ENCODE data around the gene KCNIP1.

KCNIP1 gene

DNA sequence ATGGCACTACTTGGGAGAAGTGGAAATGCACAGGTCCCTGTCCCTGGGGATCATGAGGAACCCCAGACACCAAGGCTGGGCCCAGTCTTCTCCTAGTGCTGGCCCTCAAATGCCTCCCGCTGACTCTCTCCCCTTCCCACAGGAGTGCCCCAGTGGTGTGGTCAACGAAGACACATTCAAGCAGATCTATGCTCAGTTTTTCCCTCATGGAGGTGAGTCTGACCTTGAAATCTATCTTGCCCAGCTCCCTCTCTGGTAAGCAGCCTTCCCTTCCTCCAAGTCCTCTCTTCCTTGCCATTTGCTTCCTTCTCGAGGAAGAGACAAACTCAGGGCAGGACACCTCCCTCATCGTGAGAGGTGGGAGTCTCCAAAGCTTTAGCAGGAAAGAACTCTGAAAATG, 216.4 kb downstream of the KCNIP1 start:
- 91% methylated on average over 4 of the region's 4 CpGs for WGBS
- no peak overlapping the region for H4K8ac ChIP-seq (ENCODE audit: low read length)

DNA sequence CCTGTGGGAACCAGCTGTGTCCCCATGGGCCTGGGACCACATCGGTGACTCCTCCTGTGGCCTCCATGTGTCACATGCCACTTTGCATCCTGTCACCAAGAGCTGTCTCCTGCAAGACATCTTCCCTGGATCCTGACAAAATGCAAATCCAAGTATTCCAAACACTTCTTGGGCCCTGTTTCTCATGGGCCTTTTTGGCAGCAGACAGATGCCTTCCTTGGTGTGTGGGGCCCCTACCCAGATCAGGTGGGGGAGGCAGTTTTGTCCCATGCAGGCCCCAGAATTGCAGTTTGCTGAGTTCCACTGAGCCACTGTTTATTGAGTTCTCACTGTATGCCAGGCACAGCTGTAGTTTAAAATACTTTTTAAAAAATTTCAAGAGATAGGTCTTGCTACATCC, 217.2 kb downstream of the KCNIP1 start:
- no peak overlapping the region for H3K9ac ChIP-seq (ENCODE audit: low read length)
- no peak overlapping the region for H2BK12ac ChIP-seq (ENCODE audit: low read length in 2 of 2)
- H4K8ac ChIP-seq (ENCODE audit: low read length) = no peak overlapping the region
- WGBS = 92% methylated on average over 1 of the region's 1 CpG
- H2AK5ac ChIP-seq (ENCODE audit: low read length, severe bottlenecking) = no peak overlapping the region
- H3K4me2 ChIP-seq (ENCODE audit: low read length, poor library complexity, severe bottlenecking) = no peak overlapping the region
- H3K9me3 ChIP-seq (ENCODE audit: control insufficient read depth, low read length) = peaks cover 2% of the 10 kb centered on the region
- no peaks in the 10 kb centered on the region for H3K79me1 ChIP-seq (replicated peaks; ENCODE audit: low read length, poor library complexity, severe bottlenecking)
- no peak overlapping the region for H3K14ac ChIP-seq (ENCODE audit: low read length in 2 of 2)
- no peak overlapping the region for H2AFZ ChIP-seq (ENCODE audit: low read depth, low read length)
- no peak overlapping the region for H4K91ac ChIP-seq (ENCODE audit: low read length)
- no peak overlapping the region for H2BK120ac ChIP-seq (ENCODE audit: low read depth, low read length)
- H3K4ac ChIP-seq (ENCODE audit: low read depth in 1 of 2, low read length in 2 of 2) = no peak overlapping the region
- H3K36me3 ChIP-seq (ENCODE audit: control insufficient read depth in 1 of 2, insufficient read depth in 2 of 2, low read depth in 1 of 2, low read length in 2 of 2) = no peaks in the 10 kb centered on the region
- H3K27me3 ChIP-seq (ENCODE audit: control insufficient read depth in 1 of 2, insufficient read depth in 1 of 2, low read length in 2 of 2) = peaks cover 7 to 22% of the 10 kb centered on the region in 2 experiments
- no peak overlapping the region for H2BK15ac ChIP-seq (ENCODE audit: low read depth, poor library complexity, severe bottlenecking)
- H2BK5ac ChIP-seq (ENCODE audit: low read depth, low read length, poor library complexity, severe bottlenecking) = no peak overlapping the region
- no peak overlapping the region for H3K18ac ChIP-seq (ENCODE audit: low read depth in 1 of 2, low read length in 2 of 2)
- H3K4me3 ChIP-seq (ENCODE audit: insufficient read depth in 1 of 2, low read depth in 1 of 2, low read length in 2 of 2) = no peak overlapping the region
- H3K23ac ChIP-seq (ENCODE audit: low read length in 2 of 2) = no peak overlapping the region
- no peak overlapping the region for H3K27ac ChIP-seq (ENCODE audit: low read length, poor library complexity, severe bottlenecking)
- no peak for DNase-seq
- H3K4me1 ChIP-seq (ENCODE audit: control insufficient read depth, insufficient read depth, low read depth, low read length) = no peaks in the 10 kb centered on the region

More for the DNA sequence above, 216.4 kb downstream of the KCNIP1 start:
- H3K18ac ChIP-seq (ENCODE audit: low read depth in 1 of 2, low read length in 2 of 2) = no peak overlapping the region
- peaks cover 11 to 22% of the 10 kb centered on the region in 2 experiments for H3K27me3 ChIP-seq (ENCODE audit: control insufficient read depth in 1 of 2, insufficient read depth in 1 of 2, low read length in 2 of 2)
- no peaks in the 10 kb centered on the region for H3K79me1 ChIP-seq (replicated peaks; ENCODE audit: low read length, poor library complexity, severe bottlenecking)
- H4K91ac ChIP-seq (ENCODE audit: low read length) = no peak overlapping the region
- no peak overlapping the region for H2BK15ac ChIP-seq (ENCODE audit: low read depth, poor library complexity, severe bottlenecking)
- H3K9me3 ChIP-seq (ENCODE audit: control insufficient read depth, low read length) = peaks cover 2% of the 10 kb centered on the region
- H3K4ac ChIP-seq (ENCODE audit: low read depth in 1 of 2, low read length in 2 of 2) = no peak overlapping the region
- H3K4me3 ChIP-seq (ENCODE audit: insufficient read depth in 1 of 2, low read depth in 1 of 2, low read length in 2 of 2) = no peak overlapping the region
- H3K36me3 ChIP-seq (ENCODE audit: control insufficient read depth in 1 of 2, insufficient read depth in 2 of 2, low read depth in 1 of 2, low read length in 2 of 2) = no peaks in the 10 kb centered on the region
- no peak overlapping the region for H2BK12ac ChIP-seq (ENCODE audit: low read length in 2 of 2)
- no peak overlapping the region for H2AFZ ChIP-seq (ENCODE audit: low read depth, low read length)
- no peak overlapping the region for H3K9ac ChIP-seq (ENCODE audit: low read length)
- H3K4me2 ChIP-seq (ENCODE audit: low read length, poor library complexity, severe bottlenecking) = no peak overlapping the region
- H2BK120ac ChIP-seq (ENCODE audit: low read depth, low read length) = no peak overlapping the region
- no peaks in the 10 kb centered on the region for H3K4me1 ChIP-seq (ENCODE audit: control insufficient read depth, insufficient read depth, low read depth, low read length)
- H2AK5ac ChIP-seq (ENCODE audit: low read length, severe bottlenecking) = no peak overlapping the region
- H3K23ac ChIP-seq (ENCODE audit: low read length in 2 of 2) = no peak overlapping the region
- no peak for DNase-seq
- H2BK5ac ChIP-seq (ENCODE audit: low read depth, low read length, poor library complexity, severe bottlenecking) = no peak overlapping the region
- no peak overlapping the region for H3K27ac ChIP-seq (ENCODE audit: low read length, poor library complexity, severe bottlenecking)
- H3K14ac ChIP-seq (ENCODE audit: low read length in 2 of 2) = no peak overlapping the region

GRCh38 chr5:170721681-170722080, 217.9 kb downstream of the KCNIP1 start:
- H3K27me3 ChIP-seq (ENCODE audit: control insufficient read depth in 1 of 2, insufficient read depth in 1 of 2, low read length in 2 of 2) = peaks cover 7 to 22% of the 10 kb centered on the region in 2 experiments
- H3K4me2 ChIP-seq (ENCODE audit: low read length, poor library complexity, severe bottlenecking) = no peak overlapping the region
- H2BK12ac ChIP-seq (ENCODE audit: low read length in 2 of 2) = no peak overlapping the region
- no peak overlapping the region for H3K18ac ChIP-seq (ENCODE audit: low read depth in 1 of 2, low read length in 2 of 2)
- no peak overlapping the region for H3K4ac ChIP-seq (ENCODE audit: low read depth in 1 of 2, low read length in 2 of 2)
- H3K23ac ChIP-seq (ENCODE audit: low read length in 2 of 2) = no peak overlapping the region
- no peaks in the 10 kb centered on the region for H3K79me1 ChIP-seq (replicated peaks; ENCODE audit: low read length, poor library complexity, severe bottlenecking)
- no peaks in the 10 kb centered on the region for H3K4me1 ChIP-seq (ENCODE audit: control insufficient read depth, insufficient read depth, low read depth, low read length)
- H3K36me3 ChIP-seq (ENCODE audit: control insufficient read depth in 1 of 2, insufficient read depth in 2 of 2, low read depth in 1 of 2, low read length in 2 of 2) = no peaks in the 10 kb centered on the region
- H2BK5ac ChIP-seq (ENCODE audit: low read depth, low read length, poor library complexity, severe bottlenecking) = no peak overlapping the region
- H2AFZ ChIP-seq (ENCODE audit: low read depth, low read length) = no peak overlapping the region
- no peak for DNase-seq
- H4K91ac ChIP-seq (ENCODE audit: low read length) = no peak overlapping the region
- WGBS = 73% methylated on average over 6 of the region's 6 CpGs
- no peak overlapping the region for H3K14ac ChIP-seq (ENCODE audit: low read length in 2 of 2)
- no peak overlapping the region for H2AK5ac ChIP-seq (ENCODE audit: low read length, severe bottlenecking)
- H3K27ac ChIP-seq (ENCODE audit: low read length, poor library complexity, severe bottlenecking) = no peak overlapping the region
- H3K9ac ChIP-seq (ENCODE audit: low read length) = no peak overlapping the region
- no peak overlapping the region for H2BK120ac ChIP-seq (ENCODE audit: low read depth, low read length)
- H2BK15ac ChIP-seq (ENCODE audit: low read depth, poor library complexity, severe bottlenecking) = no peak overlapping the region
- H3K4me3 ChIP-seq (ENCODE audit: insufficient read depth in 1 of 2, low read depth in 1 of 2, low read length in 2 of 2) = no peak overlapping the region
- H3K9me3 ChIP-seq (ENCODE audit: control insufficient read depth, low read length) = peaks cover 2% of the 10 kb centered on the region
- no peak overlapping the region for H4K8ac ChIP-seq (ENCODE audit: low read length)

- no peak overlapping the region for H3K4me3 ChIP-seq (ENCODE audit: insufficient read depth in 1 of 2, low read depth in 1 of 2, low read length in 2 of 2)
- peaks cover 7 to 22% of the 10 kb centered on the region in 2 experiments for H3K27me3 ChIP-seq (ENCODE audit: control insufficient read depth in 1 of 2, insufficient read depth in 1 of 2, low read length in 2 of 2)
- no peak overlapping the region for H3K18ac ChIP-seq (ENCODE audit: low read depth in 1 of 2, low read length in 2 of 2)
- H2BK15ac ChIP-seq (ENCODE audit: low read depth, poor library complexity, severe bottlenecking) = no peak overlapping the region
- H3K9me3 ChIP-seq (ENCODE audit: control insufficient read depth, low read length) = peaks cover 2% of the 10 kb centered on the region
- H2BK12ac ChIP-seq (ENCODE audit: low read length in 2 of 2) = no peak overlapping the region
- H3K4ac ChIP-seq (ENCODE audit: low read depth in 1 of 2, low read length in 2 of 2) = no peak overlapping the region
- no peak overlapping the region for H2BK120ac ChIP-seq (ENCODE audit: low read depth, low read length)
- no peak for DNase-seq
- H3K79me1 ChIP-seq (replicated peaks; ENCODE audit: low read length, poor library complexity, severe bottlenecking) = no peaks in the 10 kb centered on the region
- no peak overlapping the region for H3K14ac ChIP-seq (ENCODE audit: low read length in 2 of 2)
- H2BK5ac ChIP-seq (ENCODE audit: low read depth, low read length, poor library complexity, severe bottlenecking) = no peak overlapping the region
- H3K27ac ChIP-seq (ENCODE audit: low read length, poor library complexity, severe bottlenecking) = no peak overlapping the region
- H3K9ac ChIP-seq (ENCODE audit: low read length) = no peak overlapping the region
- 56% methylated on average over 3 of the region's 3 CpGs for WGBS
- H3K4me2 ChIP-seq (ENCODE audit: low read length, poor library complexity, severe bottlenecking) = no peak overlapping the region
- H2AK5ac ChIP-seq (ENCODE audit: low read length, severe bottlenecking) = no peak overlapping the region
- no peak overlapping the region for H4K91ac ChIP-seq (ENCODE audit: low read length)
- H3K4me1 ChIP-seq (ENCODE audit: control insufficient read depth, insufficient read depth, low read depth, low read length) = no peaks in the 10 kb centered on the region
- no peak overlapping the region for H3K23ac ChIP-seq (ENCODE audit: low read length in 2 of 2)
- no peak overlapping the region for H4K8ac ChIP-seq (ENCODE audit: low read length)
- H2AFZ ChIP-seq (ENCODE audit: low read depth, low read length) = no peak overlapping the region
- H3K36me3 ChIP-seq (ENCODE audit: control insufficient read depth in 1 of 2, insufficient read depth in 2 of 2, low read depth in 1 of 2, low read length in 2 of 2) = no peaks in the 10 kb centered on the region
These were observed 218.5 kb downstream of the KCNIP1 start for GRCh38 chr5:170722316-170722715.
